NB4 (cell line): ENCODE data around the gene RARA.
A peak's percentile ranks its signal among the peaks of the same experiment; 100 is the strongest.

ENCODE experiments used
- DNase-seq: peaks from one replicate; pipeline ENCODE4 v3.0.0; 2010; ENCODE audit warnings: low read depth
- H3K4me3 ChIP-seq: one replicate; pipeline ENCODE4 v1.5.1; 2011; ENCODE audit warnings: mild to moderate bottlenecking, low read depth, low read length, moderate library complexity
- CTCF ChIP-seq: IDR thresholded peaks from one replicate; pipeline ENCODE4 v1.5.1; 2012; ENCODE audit warnings: low read depth, low read length
- MAX ChIP-seq: IDR thresholded peaks from 2 replicates; pipeline ENCODE4 v1.6.1; 2011; ENCODE audit warnings: low read depth, low read length
- MYC ChIP-seq: IDR thresholded peaks from 2 replicates; pipeline ENCODE4 v1.6.1; 2011; ENCODE audit warnings: low read depth, low read length
- POLR2A ChIP-seq: IDR thresholded peaks from 2 replicates; pipeline ENCODE4 v1.6.1; 2011; ENCODE audit warnings: mild to moderate bottlenecking; ENCODE audit not compliant: insufficient read length; ENCODE audit errors: extremely low read depth

Gene RARA

DNA sequence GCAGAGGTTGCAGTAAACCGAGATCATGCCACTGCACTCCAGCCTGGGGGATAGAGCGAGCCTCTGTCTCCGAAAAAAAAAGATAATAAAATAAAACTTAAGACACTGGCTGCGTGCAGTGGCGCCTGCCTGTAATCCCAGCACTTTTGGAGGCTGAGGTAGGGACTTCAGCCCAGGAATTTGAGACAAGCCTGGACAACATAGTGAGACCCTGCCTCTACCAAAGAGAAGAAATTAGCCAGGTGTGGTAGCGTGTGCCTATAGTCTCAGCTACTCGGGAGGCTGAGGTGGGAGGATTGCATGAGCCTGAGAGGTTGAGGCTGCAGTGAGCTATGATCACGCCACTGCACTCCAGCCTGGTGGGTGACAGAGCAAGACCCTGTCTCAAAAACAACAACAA is 26.6 kb downstream of the RARA start:
- H3K4me3 ChIP-seq = no peak overlapping the region
- no peak for DNase-seq
- no peak for TF ChIP-seq POLR2A
- no peak for TF ChIP-seq CTCF
- no peak for TF ChIP-seq MAX
- TF ChIP-seq MYC = no peak

DNA sequence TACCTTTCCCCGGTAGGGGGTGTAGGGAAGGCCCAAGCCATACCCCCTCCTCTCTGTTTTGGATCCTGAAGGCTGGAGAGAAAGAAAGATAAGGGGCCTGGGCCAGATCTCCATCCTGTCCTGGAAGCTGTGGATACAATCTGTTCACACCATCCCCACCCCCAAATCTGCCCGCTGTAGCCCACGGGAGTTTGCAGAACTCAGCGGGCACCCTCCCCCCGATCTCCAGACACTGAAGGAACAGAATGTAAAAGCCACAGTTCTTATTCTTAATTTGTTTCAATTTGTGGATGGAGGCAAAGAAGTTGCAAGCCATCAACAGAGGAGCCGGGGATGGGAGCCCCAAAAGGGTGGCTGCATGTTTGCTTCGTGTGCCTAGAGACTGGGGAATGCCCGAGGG is 28.4 kb downstream of the RARA start:
- TF ChIP-seq MAX (no peak), POLR2A (no peak), CTCF (no peak), MYC (no peak)
- no peak overlapping the region for H3K4me3 ChIP-seq
- DNase-seq = no peak

GRCh38 chr17:40338058-40338457 is 29.1 kb downstream of the RARA start:
- peak; percentile 85 for DNase-seq
- no peak overlapping the region for H3K4me3 ChIP-seq
- TF ChIP-seq CTCF = no peak
- no peak for TF ChIP-seq POLR2A
- TF ChIP-seq MAX = no peak
- TF ChIP-seq MYC = no peak

DNA sequence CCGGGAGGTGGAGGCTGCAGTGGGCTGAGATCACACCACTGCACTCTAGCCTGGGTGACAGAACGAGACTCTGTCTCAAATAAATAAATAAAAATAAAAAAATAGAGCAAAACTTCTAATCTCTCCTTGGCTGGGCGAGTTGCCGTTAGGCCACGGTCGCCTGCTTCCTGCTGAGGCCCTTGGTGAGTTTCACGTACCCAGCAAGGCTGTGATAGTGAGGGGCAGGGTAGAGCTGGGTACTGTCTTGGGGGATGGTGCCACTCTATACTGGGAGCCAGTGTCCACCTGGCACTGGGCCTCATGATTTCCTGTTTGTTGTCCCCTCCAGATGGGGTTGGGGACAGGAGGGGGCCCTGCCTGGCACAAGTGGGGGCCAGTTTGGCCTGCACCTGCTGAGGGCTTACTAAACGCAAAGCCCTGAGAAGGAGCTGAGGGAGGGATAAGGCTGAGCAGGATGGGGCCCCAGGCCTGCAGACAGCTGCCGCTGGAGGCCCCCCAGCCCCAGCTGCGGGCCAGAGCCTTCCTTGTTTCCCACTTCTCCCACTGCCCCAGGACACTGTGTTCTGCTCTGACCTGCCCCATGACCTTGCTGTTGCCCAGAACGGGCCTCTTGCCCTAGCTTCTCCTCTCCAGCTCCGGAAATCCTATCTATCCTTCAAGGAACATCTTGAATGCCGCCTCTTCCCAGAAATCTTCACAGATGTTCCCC is 30.1 kb downstream of the RARA start:
- DNase-seq = no peak
- no peak overlapping the region for H3K4me3 ChIP-seq
- TF ChIP-seq MAX (no peak), POLR2A (no peak), MYC (no peak), CTCF (no peak)

- no peak for DNase-seq
- no peak overlapping the region for H3K4me3 ChIP-seq
- TF ChIP-seq POLR2A = no peak
- no peak for TF ChIP-seq MAX
- no peak for TF ChIP-seq MYC
- no peak for TF ChIP-seq CTCF
These were observed 31.3 kb downstream of the RARA start for GRCh38 chr17:40340327-40340726.
